Panc1 (cell line): Measurements from ENCODE around the gene PDE4C. TPM values are rescaled to one million over a fixed set of nuclear protein-coding genes. Genes with fewer than 3 reads are reported as not detected.
A peak's percentile ranks its signal among the peaks of the same experiment; 100 is the strongest.

Experiments
- ATAC-seq: fragments of 200-7000 bp; cut with Tn5 transposase; 2 replicates; pipeline ENCODE4 v1.9.1; 2020; ENCODE audit warnings: mild to moderate bottlenecking, moderate library complexity
- BruUV-seq: library from RNA; stranded (reverse); fragments of 400-500 nt; replicated peaks from 2 replicates; lab custom pipeline; 2021; lab: Mats Ljungman, UMichigan
- CTCF ChIA-PET: fragments of 300-600 bp; sonication (Branson Sonifier 250); formaldehyde crosslinking; loops from one replicate; lab custom pipeline; 2022; ENCODE audit warnings: antibody characterized with exemption; lab: Charles Lee
- POLR2A ChIA-PET: fragments of 300-600 bp; sonication (Branson Sonifier 250); formaldehyde crosslinking; loops from one replicate; lab custom pipeline; 2022; ENCODE audit warnings: antibody characterized with exemption; lab: Charles Lee
- DNase-seq: peaks from one replicate; pipeline ENCODE4 v3.0.0-alpha.2; 2010; ENCODE audit warnings: low read depth, low spot score
- H3K27ac ChIP-seq: 2 replicates; pipeline ENCODE4 v1.5.1; 2011; ENCODE audit warnings: mild to moderate bottlenecking, low read length, inconsistent platforms
- H3K27me3 ChIP-seq: fragments of 200-500 bp; sonication (Bioruptor generic); 2 replicates; pipeline ENCODE4 v1.6.0; 2014; ENCODE audit warnings: low read length, inconsistent platforms; ENCODE audit not compliant: control insufficient read depth, insufficient read depth
- H3K36me3 ChIP-seq: fragments of 200-500 bp; sonication (Bioruptor generic); 2 replicates; pipeline ENCODE4 v1.5.1; 2014; ENCODE audit warnings: inconsistent platforms, mild to moderate bottlenecking, low read length, moderate library complexity; ENCODE audit not compliant: control insufficient read depth, insufficient read depth
- H3K4me1 ChIP-seq: 2 replicates; pipeline ENCODE4 v1.5.1; 2011; ENCODE audit warnings: inconsistent platforms, mild to moderate bottlenecking, low read length, moderate library complexity; ENCODE audit not compliant: control insufficient read depth, insufficient read depth
- H3K4me3 ChIP-seq, 2 experiments: 2 replicates each; pipeline ENCODE4 v1.5.1; 2011 to 2012; ENCODE audit warnings: low read depth in 2 of 2, low read length in 2 of 2, mild to moderate bottlenecking in 2 of 2, inconsistent platforms in 1 of 2, moderate library complexity in 1 of 2
- H3K9me3 ChIP-seq: fragments of 200-500 bp; sonication (Bioruptor generic); 2 replicates; pipeline ENCODE4 v1.5.1; 2014; ENCODE audit warnings: low read depth, mild to moderate bottlenecking, inconsistent platforms, low read length, moderate library complexity; ENCODE audit not compliant: control insufficient read depth, insufficient read depth
- POLR2AphosphoS5 ChIP-seq: IDR thresholded peaks from 2 replicates; pipeline ENCODE4 v1.6.1; 2012; ENCODE audit warnings: mild to moderate bottlenecking, low read depth, low read length, moderate library complexity
- REST ChIP-seq, 2 experiments: IDR thresholded peaks; 2 replicates each; pipeline ENCODE4 v1.6.1; 2011 to 2012; ENCODE audit warnings: low read depth in 2 of 2, control low read depth in 1 of 2, low read length in 1 of 2, mild to moderate bottlenecking in 1 of 2, moderate library complexity in 1 of 2; ENCODE audit not compliant: insufficient read depth in 1 of 2
- SIN3A ChIP-seq: IDR thresholded peaks from 2 replicates; pipeline ENCODE4 v1.6.1; 2012; ENCODE audit warnings: low read depth, mild to moderate bottlenecking, low read length, moderate library complexity, borderline replicate concordance; ENCODE audit not compliant: insufficient read depth
- TCF7L2 ChIP-seq: IDR thresholded peaks from 2 replicates; pipeline ENCODE4 v1.6.1; 2011; ENCODE audit warnings: mild to moderate bottlenecking, low read depth, low read length, inconsistent platforms
- in situ Hi-C: cut with HindIII; loops from 2 replicates; pipeline ENCODE4 v1.10.0; 2016; ENCODE audit warnings: low sequenced_read_pairs, low pct_unique_long_range_greater_than_20kb
- intact Hi-C: fragments of 100-400 bp; cut with micrococcal nuclease; formaldehyde crosslinking; loops from one replicate; pipeline ENCODE4 v1.10.0; 2022; ENCODE audit not compliant: unreplicated experiment
- total RNA-seq: library from RNA; stranded (reverse); gene quantifications from one replicate; pipeline ENCODE4 v1.2.1, GENCODE V29; 2021; ENCODE audit not compliant: unreplicated experiment
- TF ChIP-seq, protein P1 (sequence below): fragments of 450-650 bp; IDR thresholded peaks from 2 replicates; pipeline ENCODE4 v1.5.1; 2017; ENCODE audit warnings: mild to moderate bottlenecking

PDE4C gene
- total RNA-seq, 1 experiment from 2014 or later = 0.98 TPM

GRCh38 chr19:18251587-18252369 is 25.5 kb upstream of the PDE4C start:
- POLR2A ChIA-PET = interaction anchor here (0.5 kb wide), 3 partner anchors 146 to 355 kb away, joined by 3 to 5 read pairs (median 3); no protein-coding TSS in a partner anchor
- intact Hi-C loops = loop anchor here (5.0 kb wide), 1 partner anchor 44 kb away; no protein-coding TSS in a partner anchor
- Histone ChIP-seq H3K9me3 (no peaks in the 10 kb centered on the region), H3K27me3 (no peaks in the 10 kb centered on the region), H3K4me1 (no peaks in the 10 kb centered on the region), H3K4me3 (no peak overlapping the region), H3K27ac (no peak overlapping the region), H3K36me3 (no peaks in the 10 kb centered on the region)
- CTCF ChIA-PET = interaction anchor here (0.7 to 1.6 kb wide), 6 partner anchors 42 to 207 kb away, joined by 3 to 15 read pairs (median 8); no protein-coding TSS in a partner anchor
- DNase-seq (peak; percentile 62), ATAC-seq (peak; percentile 89)
- in situ Hi-C loops = no loop called here
- BruUV-seq = no TSS peak
- TF ChIP-seq SIN3A (no peak), POLR2AphosphoS5 (no peak)
- TF ChIP-seq, protein P1, sequence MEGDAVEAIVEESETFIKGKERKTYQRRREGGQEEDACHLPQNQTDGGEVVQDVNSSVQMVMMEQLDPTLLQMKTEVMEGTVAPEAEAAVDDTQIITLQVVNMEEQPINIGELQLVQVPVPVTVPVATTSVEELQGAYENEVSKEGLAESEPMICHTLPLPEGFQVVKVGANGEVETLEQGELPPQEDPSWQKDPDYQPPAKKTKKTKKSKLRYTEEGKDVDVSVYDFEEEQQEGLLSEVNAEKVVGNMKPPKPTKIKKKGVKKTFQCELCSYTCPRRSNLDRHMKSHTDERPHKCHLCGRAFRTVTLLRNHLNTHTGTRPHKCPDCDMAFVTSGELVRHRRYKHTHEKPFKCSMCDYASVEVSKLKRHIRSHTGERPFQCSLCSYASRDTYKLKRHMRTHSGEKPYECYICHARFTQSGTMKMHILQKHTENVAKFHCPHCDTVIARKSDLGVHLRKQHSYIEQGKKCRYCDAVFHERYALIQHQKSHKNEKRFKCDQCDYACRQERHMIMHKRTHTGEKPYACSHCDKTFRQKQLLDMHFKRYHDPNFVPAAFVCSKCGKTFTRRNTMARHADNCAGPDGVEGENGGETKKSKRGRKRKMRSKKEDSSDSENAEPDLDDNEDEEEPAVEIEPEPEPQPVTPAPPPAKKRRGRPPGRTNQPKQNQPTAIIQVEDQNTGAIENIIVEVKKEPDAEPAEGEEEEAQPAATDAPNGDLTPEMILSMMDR = peak; percentile 81

DNA sequence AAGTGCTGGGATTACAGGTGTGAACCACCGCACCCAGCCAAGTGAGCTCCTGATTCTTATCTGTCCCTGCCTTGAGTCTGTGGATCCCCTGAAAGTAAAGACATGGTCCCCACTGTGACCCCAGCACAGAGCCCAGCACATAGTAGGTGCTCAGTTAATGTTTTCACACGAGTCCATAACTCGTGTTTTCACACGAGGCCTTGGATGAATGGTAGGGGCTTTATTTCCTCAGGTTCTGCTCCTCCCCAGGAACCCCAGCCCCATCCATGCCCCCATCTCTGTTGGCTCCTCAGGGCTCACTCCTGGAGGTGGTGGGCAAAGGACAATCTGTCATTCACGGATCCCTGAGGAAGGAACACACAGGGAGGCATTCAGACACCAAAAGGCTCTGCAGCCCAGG is 23.6 kb upstream of the PDE4C start:
- intact Hi-C loops = loop anchor here (5.0 kb wide), 1 partner anchor 43 kb away; no protein-coding TSS in a partner anchor
- Histone ChIP-seq H3K27me3 (no peaks in the 10 kb centered on the region), H3K36me3 (no peaks in the 10 kb centered on the region), H3K4me3 (no peak overlapping the region), H3K4me1 (no peaks in the 10 kb centered on the region), H3K9me3 (no peaks in the 10 kb centered on the region), H3K27ac (no peak overlapping the region)
- ChIA-PET CTCF (interaction anchor here (1.2 kb wide), 1 partner anchor 41 kb away, joined by 10 read pairs; no protein-coding TSS in a partner anchor), POLR2A (no interaction called here)
- DNase-seq (no peak), ATAC-seq (no peak)
- no TSS peak for BruUV-seq
- in situ Hi-C loops = no loop called here
- TF ChIP-seq TCF7L2 (no peak), REST (IDR thresholded peaks at IDR 0.05; ENCODE audit: insufficient read depth in 1 of 2, low read depth in 2 of 2, low read length in 1 of 2) (no peak), SIN3A (no peak), POLR2AphosphoS5 (no peak)
- TF ChIP-seq, protein P1 = no peak
